ENCODE data around the gene CDHR5.
"Not testable (repeated sequence)": the region's sequence is repeated elsewhere in the genome, so short reads cannot be mapped to it uniquely, and the experiment has no call there.

Gene CDHR5, protein sequence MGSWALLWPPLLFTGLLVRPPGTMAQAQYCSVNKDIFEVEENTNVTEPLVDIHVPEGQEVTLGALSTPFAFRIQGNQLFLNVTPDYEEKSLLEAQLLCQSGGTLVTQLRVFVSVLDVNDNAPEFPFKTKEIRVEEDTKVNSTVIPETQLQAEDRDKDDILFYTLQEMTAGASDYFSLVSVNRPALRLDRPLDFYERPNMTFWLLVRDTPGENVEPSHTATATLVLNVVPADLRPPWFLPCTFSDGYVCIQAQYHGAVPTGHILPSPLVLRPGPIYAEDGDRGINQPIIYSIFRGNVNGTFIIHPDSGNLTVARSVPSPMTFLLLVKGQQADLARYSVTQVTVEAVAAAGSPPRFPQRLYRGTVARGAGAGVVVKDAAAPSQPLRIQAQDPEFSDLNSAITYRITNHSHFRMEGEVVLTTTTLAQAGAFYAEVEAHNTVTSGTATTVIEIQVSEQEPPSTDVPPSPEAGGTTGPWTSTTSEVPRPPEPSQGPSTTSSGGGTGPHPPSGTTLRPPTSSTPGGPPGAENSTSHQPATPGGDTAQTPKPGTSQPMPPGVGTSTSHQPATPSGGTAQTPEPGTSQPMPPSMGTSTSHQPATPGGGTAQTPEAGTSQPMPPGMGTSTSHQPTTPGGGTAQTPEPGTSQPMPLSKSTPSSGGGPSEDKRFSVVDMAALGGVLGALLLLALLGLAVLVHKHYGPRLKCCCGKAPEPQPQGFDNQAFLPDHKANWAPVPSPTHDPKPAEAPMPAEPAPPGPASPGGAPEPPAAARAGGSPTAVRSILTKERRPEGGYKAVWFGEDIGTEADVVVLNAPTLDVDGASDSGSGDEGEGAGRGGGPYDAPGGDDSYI

DNA sequence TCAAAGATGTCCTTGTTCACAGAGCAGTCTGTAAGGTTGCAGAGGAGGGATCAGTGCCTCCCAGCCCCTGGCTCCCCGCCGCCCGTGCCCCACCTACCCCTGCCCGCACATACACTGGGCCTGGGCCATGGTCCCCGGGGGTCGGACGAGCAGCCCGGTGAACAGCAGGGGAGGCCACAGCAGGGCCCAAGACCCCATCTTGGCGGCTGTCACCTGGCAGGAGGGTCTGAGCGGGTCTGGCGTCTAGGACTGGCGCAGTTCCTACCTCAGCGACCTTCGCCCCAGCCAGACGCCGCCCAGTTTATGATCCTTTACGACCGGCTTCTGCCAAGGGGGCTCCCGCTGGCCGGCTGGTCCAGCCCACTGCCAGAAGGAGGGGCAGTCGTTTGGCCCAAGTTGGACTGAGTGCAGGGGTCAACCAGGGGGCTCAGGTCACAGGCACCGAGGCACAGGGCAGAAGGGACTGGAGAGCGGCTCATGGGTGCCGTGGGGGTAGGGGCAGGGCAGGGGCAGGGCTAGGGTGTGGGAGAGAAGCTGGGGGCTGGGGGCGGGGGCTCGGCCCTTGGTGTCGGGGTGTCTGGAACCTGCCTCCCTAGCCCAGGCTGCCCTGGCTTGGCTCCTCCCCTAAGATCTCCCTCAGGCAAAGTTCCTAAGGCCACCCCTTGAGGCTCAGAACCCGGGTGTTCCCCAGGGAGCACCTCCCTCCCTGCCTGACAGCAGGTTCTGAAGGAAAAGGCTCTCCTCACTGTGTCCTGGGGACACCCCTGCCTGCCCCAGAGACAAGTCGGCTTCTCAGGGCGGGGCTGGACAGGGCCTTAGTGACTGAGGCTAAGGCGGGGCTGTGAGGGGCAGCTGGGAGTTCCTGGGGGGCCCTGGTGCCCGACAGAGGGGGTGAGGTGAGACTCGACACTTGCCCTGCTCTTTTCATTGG, at the start of gene CDHR5:
TSS of gene CDHR5 (minus strand) at position 251 of the 931 bp plus-strand sequence. CDS start at position 198, 53 bp downstream.
- peak; percentile 15 for DNase-seq

DNA sequence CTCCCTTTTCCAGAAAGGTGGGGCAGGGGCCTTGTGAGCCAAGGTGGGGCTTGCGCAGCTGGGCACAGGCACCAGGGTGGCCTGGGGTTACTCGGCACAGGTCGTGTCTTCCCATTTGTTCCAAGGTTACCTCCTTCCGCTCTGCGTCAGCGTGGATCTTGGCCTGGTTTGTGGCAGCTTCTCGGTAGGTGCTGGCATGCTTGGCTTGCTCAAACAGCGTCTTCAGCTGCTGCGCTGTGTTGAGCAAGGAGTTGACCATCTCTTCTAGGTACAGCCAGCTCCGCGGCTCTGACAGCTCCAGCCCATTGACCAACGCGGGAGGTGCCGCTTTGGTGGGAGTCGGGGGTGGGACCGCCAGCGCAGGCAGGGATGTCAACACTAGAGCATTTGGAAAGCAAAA, 49.7 kb upstream of the CDHR5 start:
- no peak for DNase-seq

DNA sequence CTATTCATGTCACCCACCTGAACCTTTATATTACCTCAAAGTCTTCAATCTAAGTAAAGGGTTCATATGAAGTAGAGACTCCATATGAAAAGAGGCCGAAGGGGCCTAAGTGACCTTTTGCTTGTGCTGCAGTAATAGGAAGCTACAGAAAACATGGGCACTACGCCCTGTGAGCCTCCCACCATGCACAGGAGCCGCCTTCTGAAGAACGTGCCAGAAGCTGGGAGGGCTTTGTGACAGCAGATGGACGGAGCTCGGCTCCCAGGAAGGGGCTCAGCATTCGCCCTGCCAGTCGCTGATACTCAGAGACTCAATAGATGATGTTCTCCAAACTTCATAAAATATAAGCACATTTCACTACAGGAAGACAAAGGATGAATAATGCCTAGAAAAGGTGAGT, 49.1 kb upstream of the CDHR5 start:
- no peak for DNase-seq

DNA sequence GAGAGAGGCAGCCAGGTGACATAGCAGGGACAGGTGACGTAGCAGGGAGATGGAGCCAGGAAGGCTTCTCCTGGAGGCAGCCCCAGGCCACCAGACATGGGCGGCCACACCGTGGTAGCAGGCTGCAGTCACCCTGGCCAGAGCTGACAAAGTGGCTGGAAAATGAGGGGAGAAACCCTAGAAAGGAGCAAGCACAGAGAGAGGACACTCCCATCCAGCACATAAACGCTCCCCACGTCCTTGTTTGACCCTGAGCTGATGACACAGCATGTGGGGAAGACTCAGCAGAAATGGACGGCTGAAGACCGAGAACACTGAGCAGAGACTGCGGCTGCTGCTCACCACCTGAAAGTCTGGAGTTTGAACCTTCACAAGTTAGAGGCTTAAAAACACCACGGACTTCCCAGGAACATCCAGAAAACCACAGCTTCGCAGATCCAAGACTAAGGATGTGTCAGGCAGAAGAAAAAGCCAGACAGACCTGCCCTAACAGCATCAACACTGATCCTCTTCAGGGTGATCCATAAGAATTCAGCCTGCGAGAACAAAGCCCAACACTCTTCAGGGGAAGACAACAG, 41.0 kb upstream of the CDHR5 start:
- no peak for DNase-seq

DNA sequence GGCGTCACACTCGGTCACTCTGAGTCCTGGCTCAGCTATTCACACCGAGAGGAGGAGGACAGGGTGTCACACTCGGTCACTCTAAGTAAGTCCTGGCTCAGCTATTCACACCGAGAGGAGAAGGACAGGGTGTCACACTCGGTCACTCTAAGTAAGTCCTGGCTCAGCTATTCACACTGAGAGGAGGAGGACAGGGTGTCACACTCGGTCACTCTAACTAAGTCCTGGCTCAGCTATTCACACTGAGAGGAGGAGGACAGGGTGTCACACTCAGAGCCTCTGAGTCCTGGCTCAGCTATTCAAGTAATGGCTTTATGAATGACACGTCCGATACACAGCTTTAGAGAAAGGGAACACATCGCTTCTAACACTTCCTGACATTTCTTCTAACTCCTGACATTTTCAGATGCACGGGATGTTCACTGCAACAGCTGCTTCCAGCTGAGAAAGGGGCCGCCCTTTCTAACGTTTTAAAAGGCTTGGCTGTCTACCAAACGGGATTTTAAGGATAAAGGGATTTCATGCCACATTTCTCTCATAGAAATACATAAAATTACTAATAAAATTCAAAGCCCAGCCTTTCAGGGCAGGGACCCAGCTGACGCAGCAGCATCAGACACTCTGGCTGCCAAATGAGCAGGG, 40.4 kb upstream of the CDHR5 start:
- DNase-seq: no peak

DNA sequence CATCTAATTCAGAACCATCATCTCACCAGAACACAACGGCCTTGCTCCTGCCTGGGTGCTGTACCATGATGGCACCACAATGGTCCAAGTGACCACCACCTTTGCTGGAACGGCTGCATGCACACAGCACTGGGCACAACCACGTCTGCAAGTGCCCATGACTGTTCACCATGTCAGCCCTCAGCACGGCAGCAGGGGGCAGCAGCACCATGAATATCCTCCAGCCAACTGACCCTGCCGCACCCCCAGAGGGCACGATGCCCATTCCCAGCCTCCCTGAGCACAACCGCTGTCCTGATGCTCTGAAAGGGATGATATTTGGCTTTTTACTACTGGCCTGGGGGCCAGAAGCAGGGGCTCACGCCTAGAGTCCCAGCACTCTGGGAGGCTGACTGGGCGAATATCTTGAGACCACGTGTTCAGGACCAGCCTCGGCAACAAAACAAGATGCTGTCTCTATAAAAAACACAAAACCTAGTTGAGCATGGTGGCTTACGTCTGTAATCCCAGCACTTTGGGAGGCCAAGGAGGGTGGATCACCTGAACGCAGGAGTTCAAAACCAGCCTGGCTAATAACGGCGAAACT, 38.0 kb upstream of the CDHR5 start:
- peak; percentile 50 for DNase-seq

DNA sequence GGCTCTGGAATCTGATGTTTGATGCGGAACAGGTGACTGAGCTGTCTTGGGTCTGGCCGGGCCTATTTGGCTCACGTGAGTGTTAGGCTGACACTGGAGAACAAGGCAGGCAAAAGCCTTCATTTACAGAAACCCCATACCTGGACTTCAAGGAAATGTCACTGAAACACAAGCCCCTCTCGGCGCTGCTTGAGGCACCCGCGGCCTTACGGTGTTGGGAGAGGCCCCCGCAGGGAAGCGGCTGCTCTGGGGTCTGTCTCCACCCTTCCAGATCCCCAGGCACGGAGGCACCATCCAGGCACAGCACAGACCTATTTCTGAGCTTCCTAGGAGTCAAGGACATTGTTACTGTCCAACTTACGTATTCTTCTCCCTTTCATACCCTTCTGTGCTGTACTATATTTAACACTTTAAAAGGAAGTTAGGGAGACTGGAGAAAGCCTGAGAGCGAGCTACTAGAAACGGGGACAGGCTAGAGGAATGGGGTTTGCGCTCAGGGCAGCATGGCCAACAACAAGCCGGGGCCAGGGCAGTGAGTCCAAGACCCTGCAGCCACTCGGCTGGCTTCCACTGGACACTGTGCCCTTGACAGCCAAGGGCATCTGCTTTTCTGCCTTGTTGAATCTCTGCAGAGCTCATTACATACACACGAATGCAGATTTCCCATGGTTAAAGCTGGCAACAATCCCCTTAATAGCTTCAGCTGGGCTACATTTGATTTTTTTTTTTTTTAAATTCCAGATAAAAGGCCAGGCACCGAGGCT, 36.1 kb upstream of the CDHR5 start:
- DNase-seq: no peak

DNA sequence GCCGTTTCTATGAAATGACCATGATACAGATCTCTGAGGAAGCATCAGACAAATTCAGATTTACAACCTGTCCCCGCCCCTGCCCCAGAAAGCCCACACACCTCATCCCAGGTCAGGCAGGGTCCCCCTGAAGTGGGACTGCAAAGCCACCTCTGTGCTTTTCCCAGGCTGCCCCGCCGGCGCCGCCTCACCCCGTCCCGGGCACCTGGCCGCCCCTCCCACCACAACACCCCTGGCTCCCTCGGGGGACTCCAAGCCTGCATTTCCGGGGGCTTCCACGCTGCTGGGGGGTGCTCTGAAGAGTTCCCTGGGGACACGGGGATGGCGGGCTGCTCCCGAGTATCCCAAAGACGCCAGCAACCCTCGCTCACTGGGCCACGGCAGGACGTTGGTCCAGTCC, 35.5 kb upstream of the CDHR5 start:
- DNase-seq: no peak

DNA sequence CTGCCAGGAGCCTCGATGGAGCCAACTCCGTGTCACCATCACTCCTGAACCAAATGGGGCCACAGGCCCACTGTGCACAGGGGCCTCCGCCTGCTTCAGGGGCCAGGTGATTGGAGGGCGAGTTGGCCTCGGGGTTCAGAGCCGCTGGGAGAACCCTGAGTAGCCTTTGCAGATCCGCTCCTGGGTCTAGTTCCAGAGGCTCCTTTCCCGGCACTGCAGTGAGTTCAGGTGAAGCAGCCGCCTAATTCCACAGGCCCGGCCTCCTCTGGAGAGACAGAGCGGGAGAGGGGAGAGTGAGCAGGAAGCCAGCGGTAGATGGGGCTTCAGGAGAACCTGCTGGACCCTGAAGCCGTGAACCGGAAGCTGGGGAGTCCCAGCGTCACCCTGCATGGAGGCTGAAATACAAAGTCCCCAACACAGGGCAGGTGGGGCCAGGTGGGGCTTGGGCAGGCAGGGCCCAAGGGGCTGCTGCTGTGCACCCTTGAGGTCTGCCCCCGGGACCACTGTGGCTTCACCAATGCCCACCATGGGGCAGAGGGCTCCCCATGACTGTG, 34.9 kb upstream of the CDHR5 start:
- DNase-seq: no peak

DNA sequence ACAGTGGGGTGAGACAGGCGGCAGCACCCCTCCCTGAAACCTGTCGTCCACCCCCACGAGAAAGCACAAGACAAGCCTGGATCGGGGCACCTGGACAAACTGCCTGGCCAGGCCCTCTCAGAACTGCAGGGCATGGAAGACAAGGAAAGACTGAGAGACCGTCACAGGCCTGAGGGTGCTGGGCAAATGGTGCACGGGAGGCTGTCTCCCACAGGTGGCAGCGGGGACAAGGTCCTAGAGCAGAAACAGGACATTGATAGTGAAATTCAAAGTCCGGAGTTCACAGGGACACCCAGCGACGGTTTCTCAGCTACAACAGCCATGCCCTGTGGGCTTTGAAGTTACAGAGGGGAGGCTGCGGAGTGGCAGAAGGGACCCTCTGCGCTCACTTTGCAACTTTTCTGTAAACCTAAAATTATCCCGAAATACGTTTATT, 33.0 kb upstream of the CDHR5 start:
- DNase-seq: no peak

DNA sequence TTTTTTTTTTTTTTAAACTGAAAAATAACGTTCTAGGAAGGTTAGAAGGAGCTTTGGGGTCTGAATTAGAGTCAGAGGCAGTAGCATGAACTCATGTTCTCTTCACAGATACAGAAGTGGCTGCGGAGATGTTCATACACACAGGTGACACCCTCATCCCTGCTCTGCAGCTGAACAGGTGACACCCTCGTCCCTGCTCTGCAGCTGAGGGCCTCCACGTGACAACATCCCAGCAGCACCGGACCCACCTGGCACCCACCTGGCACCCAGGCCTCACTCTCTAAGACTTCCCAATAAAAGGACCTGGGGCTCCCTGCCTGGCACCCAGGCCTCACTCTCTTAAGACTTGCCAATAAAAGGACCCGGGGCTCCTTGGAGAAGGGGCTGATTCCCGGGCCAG, 32.1 kb upstream of the CDHR5 start:
- no peak for DNase-seq

DNA sequence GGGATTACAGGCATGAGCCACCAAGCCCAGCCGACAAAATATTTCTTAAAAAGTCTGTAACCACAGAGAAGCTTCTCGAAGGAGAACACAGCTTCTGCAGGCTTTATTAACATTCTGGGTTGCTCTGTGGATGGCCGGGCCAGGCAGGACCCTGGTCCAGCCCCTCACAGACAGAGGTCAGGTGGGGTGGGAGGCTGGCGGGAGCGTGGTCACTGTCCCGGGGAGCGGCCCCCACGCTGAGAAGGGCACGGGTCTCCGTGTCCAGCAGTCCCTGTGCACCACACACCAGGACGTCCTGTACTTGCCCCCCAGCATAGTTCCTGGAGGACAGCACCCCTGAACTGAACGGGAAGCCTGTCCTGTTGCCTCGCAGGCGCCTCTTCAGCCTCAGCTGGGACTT, 31.7 kb upstream of the CDHR5 start:
- no peak for DNase-seq

DNA sequence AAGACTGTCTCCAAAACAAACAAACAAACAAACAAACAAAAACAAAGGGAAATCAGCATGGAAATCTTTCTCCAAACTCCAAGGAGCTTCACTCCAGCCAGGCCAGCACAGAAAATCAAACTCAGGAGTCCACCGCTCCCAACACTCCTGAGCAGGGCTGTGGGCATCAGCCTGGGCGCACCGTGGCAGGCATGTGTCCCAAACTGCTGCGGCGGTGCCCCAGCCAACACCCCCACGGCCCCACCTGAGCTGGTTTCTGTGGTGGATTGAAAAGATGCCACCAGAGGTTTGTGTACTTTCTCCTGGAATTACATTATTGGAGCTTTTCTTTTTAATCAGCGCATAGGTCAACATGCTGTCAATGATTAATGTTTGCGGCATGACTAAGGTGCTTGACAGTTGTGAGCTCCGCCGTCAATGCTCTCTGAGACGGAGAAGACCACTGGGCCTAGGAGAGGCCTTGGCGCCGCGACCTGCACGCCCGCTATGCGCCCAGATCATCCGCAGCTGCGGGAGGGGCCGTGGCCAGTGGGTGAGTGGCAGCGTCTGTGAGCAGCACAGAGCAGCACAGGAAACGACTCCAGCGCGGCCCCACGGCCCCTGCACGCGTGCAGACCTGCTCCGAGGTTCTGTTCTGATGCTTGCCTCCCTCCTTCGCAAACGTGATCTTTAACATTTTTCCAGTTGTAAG, 30.4 kb upstream of the CDHR5 start:
- no peak for DNase-seq

DNA sequence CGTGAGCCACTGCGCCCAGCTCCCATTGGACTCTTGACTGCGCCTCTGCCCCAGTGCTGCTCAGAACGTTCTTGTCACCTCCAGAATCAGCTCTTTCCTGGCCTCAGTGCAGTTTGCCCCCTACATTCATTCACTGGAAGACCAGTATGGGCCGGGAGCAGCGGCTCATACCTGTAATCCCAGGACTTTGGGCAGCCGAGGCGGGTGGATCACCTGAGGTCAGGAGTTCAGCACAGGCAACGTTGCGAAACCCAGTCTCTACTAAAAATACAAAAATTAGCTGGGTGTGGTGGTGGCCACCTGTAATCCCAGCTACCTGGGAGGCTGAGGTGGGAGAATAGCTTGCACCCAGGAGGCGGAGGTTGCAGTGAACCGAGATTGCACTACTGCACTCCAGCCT, 29.7 kb upstream of the CDHR5 start:
- DNase-seq: not testable (repeated sequence)

DNA sequence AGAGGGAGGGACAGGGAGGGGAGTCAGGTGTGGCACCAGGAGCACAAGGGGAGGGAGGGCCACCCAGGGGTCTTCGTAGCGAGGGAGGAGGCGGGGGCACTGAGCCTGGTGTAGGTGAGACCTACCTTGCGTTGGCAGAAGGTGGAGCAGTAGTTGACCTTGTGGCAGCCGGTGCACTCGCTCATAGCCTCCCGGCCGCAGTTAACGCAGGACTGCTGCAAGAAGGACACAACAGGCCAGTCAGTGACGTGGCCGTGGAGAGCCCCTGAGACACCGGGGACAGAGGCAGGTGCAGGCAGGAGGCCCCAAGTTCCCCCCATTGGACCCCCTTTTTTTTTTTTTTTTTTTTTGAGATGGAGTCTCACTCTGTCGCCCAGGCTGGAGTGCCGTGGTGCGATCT, 29.1 kb upstream of the CDHR5 start:
- DNase-seq: no peak

DNA sequence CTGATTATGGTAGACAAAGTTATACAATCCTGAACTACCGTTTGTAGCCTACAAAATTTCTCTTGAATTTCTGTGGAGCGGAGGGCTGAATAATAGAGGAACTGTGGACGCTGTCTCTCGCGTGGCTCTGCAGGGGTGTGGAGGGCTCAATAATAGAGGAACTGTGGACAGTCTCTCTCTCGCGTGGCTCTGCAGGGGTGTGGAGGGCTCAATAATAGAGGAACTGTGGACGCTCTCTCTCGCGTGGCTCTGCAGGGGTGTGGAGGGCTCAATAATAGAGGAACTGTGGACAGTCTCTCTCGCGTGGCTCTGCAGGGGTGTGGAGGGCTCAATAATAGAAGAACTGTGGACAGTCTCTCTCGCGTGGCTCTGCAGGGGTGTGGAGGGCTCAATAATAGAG, 28.4 kb upstream of the CDHR5 start:
- not testable (repeated sequence) for DNase-seq

DNA sequence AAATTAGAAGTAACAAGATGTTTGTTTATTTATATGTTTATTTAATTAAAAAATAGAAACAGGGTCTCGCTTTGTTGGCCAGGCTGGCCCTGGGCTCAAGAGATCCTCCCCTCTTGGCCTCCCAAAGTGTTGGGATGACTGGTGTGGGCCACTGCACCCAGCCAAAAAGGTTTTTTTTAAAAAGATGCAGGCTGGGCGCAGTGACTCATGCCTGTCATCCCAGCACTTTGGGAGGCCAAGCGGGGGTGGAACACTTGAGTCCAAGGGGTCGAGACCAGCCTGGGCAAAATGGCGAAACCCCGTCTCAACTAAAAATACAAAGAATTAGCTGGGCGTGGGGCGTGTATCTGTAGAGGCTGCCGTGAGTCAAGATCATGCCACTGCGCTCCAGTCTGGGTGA, 25.7 kb upstream of the CDHR5 start:
- no peak for DNase-seq

DNA sequence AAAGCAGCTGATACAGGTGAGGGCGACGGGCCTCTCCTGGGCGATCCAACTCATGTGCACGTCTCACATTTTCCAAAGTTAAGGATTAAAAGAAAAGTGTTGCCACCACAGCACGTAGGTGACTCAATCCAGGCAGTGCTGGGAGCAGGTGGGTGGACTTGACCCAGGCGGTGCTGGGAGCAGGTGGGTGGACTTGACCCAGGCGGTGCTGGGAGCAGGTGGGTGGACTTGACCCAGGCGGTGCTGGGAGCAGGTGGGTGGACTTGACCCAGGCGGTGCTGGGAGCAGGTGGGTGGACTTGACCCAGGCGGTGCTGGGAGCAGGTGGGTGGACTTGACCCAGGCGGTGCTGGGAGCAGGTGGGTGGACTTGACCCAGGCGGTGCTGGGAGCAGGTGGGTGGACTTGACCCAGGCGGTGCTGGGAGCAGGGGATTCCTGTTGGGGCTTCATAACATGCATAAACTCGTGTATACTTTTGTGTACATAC, 23.0 kb upstream of the CDHR5 start:
- not testable (repeated sequence) for DNase-seq

DNA sequence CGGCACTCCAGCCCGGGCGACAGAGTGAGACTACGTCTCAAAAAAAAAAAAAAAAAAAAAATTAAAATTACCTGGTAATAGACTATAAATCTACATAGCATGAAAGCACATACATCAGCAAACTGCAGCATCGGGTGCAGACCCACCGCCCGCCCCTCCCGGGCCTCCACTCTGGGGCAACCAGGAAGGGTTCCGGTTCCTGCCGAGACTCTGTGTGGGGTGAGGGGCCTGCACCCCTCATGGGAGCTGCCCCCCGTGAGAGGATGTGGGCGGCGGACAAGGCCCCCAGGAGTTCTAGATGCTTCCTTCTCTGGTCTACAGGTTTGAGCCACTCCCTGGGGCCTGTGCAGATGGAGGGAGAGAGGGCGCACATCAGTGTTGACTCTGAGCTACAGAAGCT, 21.5 kb upstream of the CDHR5 start:
- DNase-seq: no peak

DNA sequence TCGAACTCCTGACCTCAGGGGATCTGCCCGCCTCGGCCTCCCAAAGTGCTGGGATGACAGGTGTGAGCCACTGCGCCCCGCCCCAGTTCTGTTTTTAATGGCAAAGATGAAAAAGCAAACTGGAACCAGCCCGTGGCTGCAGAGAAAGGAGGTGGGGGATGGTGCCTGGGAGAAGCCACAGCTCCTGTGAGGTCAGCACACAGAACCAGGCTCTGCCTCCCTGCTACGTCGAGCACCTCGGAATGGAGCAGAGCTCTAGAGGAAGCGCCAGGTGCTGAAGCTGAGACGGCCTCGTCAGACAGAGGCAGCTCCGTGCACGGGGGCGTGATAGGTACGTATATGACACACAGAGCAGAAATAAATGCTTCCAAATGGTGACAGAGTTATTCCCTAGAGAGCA, 20.8 kb upstream of the CDHR5 start:
- DNase-seq: no peak
